IMR-90 (cell line): ENCODE measurements around the gene CETN3. TPM values are rescaled to one million over a fixed set of nuclear protein-coding genes. Genes with fewer than 3 reads are reported as not detected.

ENCODE experiments used
- ATAC-seq: fragments of 200-7000 bp; cut with Tn5 transposase; 2 replicates; pipeline ENCODE4 v1.9.1; 2020; ENCODE audit warnings: low read depth, mild to moderate bottlenecking, moderate library complexity
- BruUV-seq: library from RNA; stranded (reverse); fragments of 400-500 nt; replicated peaks from 2 replicates; lab custom pipeline; 2021; lab: Mats Ljungman, UMichigan
- CTCF ChIA-PET: fragments of 300-600 bp; formaldehyde crosslinking; extraction: SDS; loops from one replicate; lab custom pipeline; 2021; ENCODE audit warnings: antibody characterized with exemption; lab: Yijun Ruan, JAX
- POLR2A ChIA-PET: fragments of 300-600 bp; sonication (Branson Sonifier 250); formaldehyde crosslinking; loops from one replicate; lab custom pipeline; 2022; ENCODE audit warnings: antibody characterized with exemption; ENCODE audit not compliant: unreplicated experiment; lab: Charles Lee
- DNase-seq: peaks from one replicate; pipeline ENCODE4 v3.0.0; 2013
- H2AFZ ChIP-seq: replicated peaks from 2 replicates; pipeline ENCODE3; 2013; ENCODE audit warnings: low read length, mild to moderate bottlenecking; ENCODE audit not compliant: poor library complexity
- H2AK5ac ChIP-seq: 2 replicates; pipeline ENCODE4 v1.6.1; 2013; ENCODE audit warnings: low read depth, low read length, inconsistent platforms
- H2AK9ac ChIP-seq: replicated peaks from 2 replicates; pipeline ENCODE3; 2013; ENCODE audit warnings: mild to moderate bottlenecking, low read depth, low read length, moderate library complexity; ENCODE audit not compliant: poor library complexity
- H2BK120ac ChIP-seq: 2 replicates; pipeline ENCODE4 v1.6.1; 2013; ENCODE audit warnings: low read depth, low read length, inconsistent platforms
- H2BK15ac ChIP-seq: 3 replicates; pipeline ENCODE4 v1.6.1; 2013; ENCODE audit warnings: low read depth, low read length, inconsistent platforms
- H2BK20ac ChIP-seq: 2 replicates; pipeline ENCODE4 v1.6.1; 2013; ENCODE audit warnings: low read depth, mild to moderate bottlenecking, inconsistent platforms, low read length, moderate library complexity
- H2BK5ac ChIP-seq: 2 replicates; pipeline ENCODE4 v1.6.1; 2013; ENCODE audit warnings: mild to moderate bottlenecking, low read depth, low read length, inconsistent platforms; ENCODE audit not compliant: poor library complexity, severe bottlenecking
- H3K14ac ChIP-seq: replicated peaks from 2 replicates; pipeline ENCODE4 v1.6.1; 2013; ENCODE audit warnings: low read depth, low read length, inconsistent platforms
- H3K18ac ChIP-seq: 2 replicates; pipeline ENCODE4 v1.6.1; 2013; ENCODE audit warnings: low read depth, low read length, control low read depth
- H3K23ac ChIP-seq: 2 replicates; pipeline ENCODE4 v1.6.1; 2013; ENCODE audit warnings: low read depth, low read length, inconsistent platforms
- H3K27ac ChIP-seq: 2 replicates; pipeline ENCODE4 v1.5.1; 2013; ENCODE audit warnings: mild to moderate bottlenecking, control low read depth, low read length; ENCODE audit not compliant: insufficient read depth
- H3K27me3 ChIP-seq: 2 replicates; pipeline ENCODE4 v1.6.1; 2013; ENCODE audit warnings: low read length; ENCODE audit not compliant: control insufficient read depth, insufficient read depth
- H3K36me3 ChIP-seq: 2 replicates; pipeline ENCODE4 v1.6.1; 2013; ENCODE audit warnings: low read length, mixed read lengths; ENCODE audit not compliant: control insufficient read depth, insufficient read depth
- H3K4ac ChIP-seq: 2 replicates; pipeline ENCODE4 v1.6.1; 2013; ENCODE audit warnings: low read depth, low read length, inconsistent platforms
- H3K4me1 ChIP-seq: 2 replicates; pipeline ENCODE4 v1.6.1; 2013; ENCODE audit warnings: low read length, mixed read lengths; ENCODE audit not compliant: control insufficient read depth, insufficient read depth
- H3K4me2 ChIP-seq: 2 replicates; pipeline ENCODE4 v1.6.1; 2013; ENCODE audit warnings: low read depth, mild to moderate bottlenecking, control low read depth, low read length, moderate library complexity
- H3K4me3 ChIP-seq: 2 replicates; pipeline ENCODE4 v1.5.1; 2013; ENCODE audit warnings: low read depth, mild to moderate bottlenecking, control low read depth, low read length, moderate library complexity; ENCODE audit not compliant: insufficient read depth
- H3K56ac ChIP-seq: 2 replicates; pipeline ENCODE4 v1.6.1; 2013; ENCODE audit warnings: low read length, inconsistent platforms; ENCODE audit not compliant: insufficient read depth; ENCODE audit errors: extremely low read depth
- H3K79me1 ChIP-seq, 2 experiments: 2 replicates each; pipeline ENCODE4 v1.6.1; 2013; ENCODE audit warnings: low read length in 2 of 2, inconsistent platforms in 1 of 2, low read depth in 1 of 2
- H3K9ac ChIP-seq: 2 replicates; pipeline ENCODE4 v1.6.1; 2013; ENCODE audit warnings: low read depth, low read length, control low read depth
- H3K9me1 ChIP-seq: 2 replicates; pipeline ENCODE4 v1.6.1; 2013; ENCODE audit warnings: low read length, inconsistent platforms; ENCODE audit not compliant: insufficient read depth
- H3K9me3 ChIP-seq: 2 replicates; pipeline ENCODE4 v1.6.1; 2013; ENCODE audit warnings: low read length; ENCODE audit not compliant: control insufficient read depth, insufficient read depth
- H4K20me1 ChIP-seq: 2 replicates; pipeline ENCODE4 v1.6.1; 2013; ENCODE audit warnings: low read length, inconsistent platforms; ENCODE audit not compliant: insufficient read depth
- H4K5ac ChIP-seq: 2 replicates; pipeline ENCODE4 v1.6.1; 2013; ENCODE audit warnings: mild to moderate bottlenecking, low read depth, low read length, control low read depth
- H4K8ac ChIP-seq, 2 experiments: 2 replicates each; pipeline ENCODE4 v1.6.1; 2013; ENCODE audit warnings: low read depth in 2 of 2, low read length in 2 of 2, control low read depth in 1 of 2, inconsistent platforms in 1 of 2
- H4K91ac ChIP-seq: 2 replicates; pipeline ENCODE4 v1.6.1; 2013; ENCODE audit warnings: low read depth, low read length, inconsistent platforms; ENCODE audit not compliant: insufficient read depth
- CEBPB ChIP-seq: IDR thresholded peaks from 2 replicates; pipeline ENCODE4 v1.6.1; 2012; ENCODE audit warnings: low read depth, low read length, improper control_type of control experiment
- CTCF ChIP-seq: conservative IDR thresholded peaks from 2 replicates; pipeline ENCODE4 v1.5.1; 2012; ENCODE audit warnings: mild to moderate bottlenecking, low read depth, low read length, improper control_type of control experiment
- ELK1 ChIP-seq: fragments of 150-350 bp; IDR thresholded peaks from 2 replicates; pipeline ENCODE4 v1.6.1; 2016; ENCODE audit warnings: low read depth, mild to moderate bottlenecking, low read length, moderate library complexity, borderline replicate concordance
- FOS ChIP-seq: fragments of 150-350 bp; IDR thresholded peaks from 2 replicates; pipeline ENCODE4 v1.6.1; 2016; ENCODE audit warnings: low read depth, low read length
- MAFK ChIP-seq: IDR thresholded peaks from 2 replicates; pipeline ENCODE4 v1.6.1; 2012; ENCODE audit warnings: low read depth, low read length, improper control_type of control experiment
- MXI1 ChIP-seq: IDR thresholded peaks from 2 replicates; pipeline ENCODE4 v1.6.1; 2012; ENCODE audit warnings: low read depth, mild to moderate bottlenecking, low read length, moderate library complexity, borderline replicate concordance
- POLR2A ChIP-seq: IDR thresholded peaks from 2 replicates; pipeline ENCODE4 v1.6.1; 2012; ENCODE audit warnings: mild to moderate bottlenecking, low read depth, low read length
- SMC3 ChIP-seq: fragments of 150-350 bp; IDR thresholded peaks from 2 replicates; pipeline ENCODE4 v1.6.1; 2016; ENCODE audit warnings: low read depth, mild to moderate bottlenecking, antibody characterized with exemption, low read length, moderate library complexity
- USF2 ChIP-seq: fragments of 150-350 bp; IDR thresholded peaks from 2 replicates; pipeline ENCODE4 v1.6.1; 2017; ENCODE audit warnings: mild to moderate bottlenecking, antibody characterized with exemption, low read length, low read depth
- dilution Hi-C: fragments of 300-500 bp; cut with HindIII; formaldehyde crosslinking; loops from one replicate; pipeline ENCODE4 v1.14.3; 2018; ENCODE audit warnings: low sequenced_read_pairs; ENCODE audit not compliant: unreplicated experiment
- in situ Hi-C: fragments of 300-500 bp; cut with MboI; formaldehyde crosslinking; loops from 3 replicates; pipeline ENCODE4 v1.14.3; 2019; ENCODE audit warnings: low sequenced_read_pairs, inconsistent platforms, mixed read lengths
- intact Hi-C: fragments of 100-400 bp; cut with micrococcal nuclease; formaldehyde crosslinking; loops from 2 replicates; pipeline ENCODE4 v1.10.0; 2022
- polyA plus RNA-seq, 3 experiments: library from polyadenylated mRNA; depleted of rRNA; stranded (reverse); fragments of >200 nt; gene quantifications; 2 replicates each; pipeline ENCODE4 v1.2.3, GENCODE V29; 2012; ENCODE audit warnings: low replicate concordance in 1 of 3
- total RNA-seq: library from RNA; depleted of rRNA; stranded (reverse); fragments of >200 nt; gene quantifications from 2 replicates; pipeline ENCODE4 v1.2.3, GENCODE V29; 2012

CETN3 gene
- total and polyA plus RNA-seq, 2 of the 4 experiments (the other 2 are of a cell fraction), result 1.1 to 6.5 TPM

- no peak overlapping the region for H2AK9ac ChIP-seq
- H2BK20ac ChIP-seq, result no peak overlapping the region
- H3K9ac ChIP-seq, result no peak overlapping the region
- no peak overlapping the region for H4K8ac ChIP-seq
- no TSS peak for BruUV-seq
- H4K5ac ChIP-seq, result no peak overlapping the region
- no peak overlapping the region for H2AFZ ChIP-seq
- H2BK15ac ChIP-seq, result no peak overlapping the region
- H2AK5ac ChIP-seq, result no peak overlapping the region
- no peaks in the 10 kb centered on the region for H3K27me3 ChIP-seq
- H3K4me3 ChIP-seq, result no peak overlapping the region
- no peak overlapping the region for H3K14ac ChIP-seq
- intact Hi-C loops (no loop called here), dilution Hi-C loops (no loop called here), in situ Hi-C loops (no loop called here)
- H4K91ac ChIP-seq, result no peak overlapping the region
- H3K4me1 ChIP-seq, result no peaks in the 10 kb centered on the region
- no peak overlapping the region for H3K18ac ChIP-seq
- CTCF ChIA-PET, result no interaction called here
- no peak for TF ChIP-seq CTCF
- TF ChIP-seq MAFK, result no peak
- TF ChIP-seq USF2, result no peak
- no peak for TF ChIP-seq SMC3
- no peak for TF ChIP-seq ELK1
- no peak for TF ChIP-seq MXI1
- TF ChIP-seq FOS, result no peak
- no peak for TF ChIP-seq CEBPB
- TF ChIP-seq POLR2A, result no peak
- no peak overlapping the region for H2BK120ac ChIP-seq
- no peak for ATAC-seq
- no peak overlapping the region for H2BK5ac ChIP-seq
- no peaks in the 10 kb centered on the region for H4K20me1 ChIP-seq
- no peak overlapping the region for H3K4me2 ChIP-seq
- H3K23ac ChIP-seq, result no peak overlapping the region
- no peak for DNase-seq
- H3K36me3 ChIP-seq, result no peaks in the 10 kb centered on the region
- H3K9me1 ChIP-seq, result no peaks in the 10 kb centered on the region
- H3K27ac ChIP-seq, result no peak overlapping the region
- no peaks in the 10 kb centered on the region for H3K9me3 ChIP-seq
- H3K56ac ChIP-seq, result no peak overlapping the region
- no peak overlapping the region for H3K4ac ChIP-seq
- POLR2A ChIA-PET, result no interaction called here
- no peaks in the 10 kb centered on the region for H3K79me1 ChIP-seq
Measured at GRCh38 chr5:90347462-90347861, 62.1 kb downstream of the CETN3 start.
